Stimulated activated CD4-positive, alpha-beta T cell treated with anti-CD3 and anti-CD28 coated beads, Interleukin-4, amount 100 ng/mL, for 1 hour (primary cell): ENCODE results near the gene ADAM23.

ENCODE experiments used
- DNase-seq: peaks from one replicate; pipeline ENCODE4 v3.0.0-alpha.2; 2020

Gene ADAM23

DNA sequence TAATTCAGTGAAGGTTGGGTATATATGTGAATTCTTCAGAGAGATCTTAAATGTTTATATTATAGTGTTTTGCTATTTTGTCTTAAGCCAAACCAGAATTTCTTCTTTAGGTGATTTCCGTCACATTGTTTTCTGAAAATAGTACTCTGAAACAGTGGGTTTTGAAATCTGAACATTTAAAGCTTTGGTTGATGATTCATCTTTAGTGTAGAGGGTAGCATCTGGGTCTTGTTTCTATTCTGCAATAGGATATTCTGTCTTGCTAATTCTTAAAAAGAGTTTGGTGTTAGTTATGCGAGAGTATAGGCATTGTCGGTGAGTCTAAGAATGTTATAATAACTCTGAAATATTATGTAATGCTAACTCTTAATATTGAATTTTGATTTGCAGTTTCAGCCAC lies 129.4 kb downstream of the ADAM23 start:
- no peak for DNase-seq

DNA sequence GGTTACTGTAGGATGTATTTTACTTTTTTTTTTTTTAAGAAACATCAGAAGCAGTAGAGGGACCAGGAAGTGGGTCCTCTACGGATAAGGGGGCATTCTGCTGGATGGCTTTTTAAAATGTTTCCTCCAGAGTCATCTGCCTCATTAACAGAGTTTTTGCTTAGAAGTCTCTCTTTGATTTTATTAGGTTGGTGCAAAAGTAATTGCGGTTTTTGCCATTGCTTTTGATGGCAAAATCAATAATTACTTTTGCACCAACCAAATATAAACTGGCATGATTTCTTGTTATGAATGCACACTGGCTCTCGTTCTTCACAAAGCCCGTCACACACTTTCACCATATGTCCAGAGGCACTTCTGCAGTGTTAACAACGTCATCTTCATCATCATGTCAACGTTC lies 130.5 kb downstream of the ADAM23 start:
- no peak for DNase-seq

- no peak for DNase-seq
These were observed 141.2 kb downstream of the ADAM23 start for GRCh38 chr2:206584323-206585116.

GRCh38 chr2:206585335-206585734 lies 142.0 kb downstream of the ADAM23 start:
- DNase-seq: no peak

DNA sequence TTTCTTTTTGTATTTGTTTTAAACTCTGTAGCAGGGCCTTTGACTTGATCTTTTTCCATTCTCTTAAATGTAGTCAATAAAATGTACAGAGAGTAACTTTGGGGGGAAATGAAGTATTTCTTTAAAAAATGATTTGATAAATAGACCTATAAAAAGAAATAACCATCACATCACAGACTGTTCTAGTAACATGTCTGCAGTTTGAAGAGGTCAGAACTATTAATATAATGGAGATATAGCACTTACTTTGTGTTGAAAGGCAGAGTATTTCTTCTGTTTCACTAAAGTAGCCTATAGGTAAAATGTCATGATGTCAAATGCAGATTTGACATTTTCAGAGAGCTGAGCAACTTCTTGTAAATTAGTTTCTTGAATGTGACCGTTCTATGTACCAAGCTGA lies 143.3 kb downstream of the ADAM23 start:
- no peak for DNase-seq

DNA sequence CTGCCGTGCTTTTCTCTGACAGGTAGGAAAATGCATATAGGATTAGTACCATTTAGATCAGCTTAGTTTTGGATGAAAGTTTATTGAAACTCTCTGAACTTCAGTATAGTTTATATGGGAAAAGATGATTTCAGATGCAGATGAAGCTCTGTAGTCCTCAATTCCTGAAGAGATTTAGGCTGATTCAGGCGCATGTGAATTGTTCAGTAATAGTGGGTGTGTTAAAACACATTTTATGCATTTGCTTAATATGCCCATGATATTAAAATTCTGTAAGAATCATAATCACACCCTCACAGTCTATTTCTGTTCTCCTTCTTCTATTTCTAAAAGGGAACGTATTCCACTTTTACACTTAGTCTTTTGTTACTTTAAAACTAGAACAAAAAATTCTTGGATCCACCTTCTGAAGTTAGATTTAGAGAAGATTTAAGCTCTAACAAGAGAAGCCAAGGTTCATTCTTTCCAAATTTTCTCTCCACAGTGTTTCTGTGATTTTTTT lies 154.4 kb downstream of the ADAM23 start:
- no peak for DNase-seq

DNA sequence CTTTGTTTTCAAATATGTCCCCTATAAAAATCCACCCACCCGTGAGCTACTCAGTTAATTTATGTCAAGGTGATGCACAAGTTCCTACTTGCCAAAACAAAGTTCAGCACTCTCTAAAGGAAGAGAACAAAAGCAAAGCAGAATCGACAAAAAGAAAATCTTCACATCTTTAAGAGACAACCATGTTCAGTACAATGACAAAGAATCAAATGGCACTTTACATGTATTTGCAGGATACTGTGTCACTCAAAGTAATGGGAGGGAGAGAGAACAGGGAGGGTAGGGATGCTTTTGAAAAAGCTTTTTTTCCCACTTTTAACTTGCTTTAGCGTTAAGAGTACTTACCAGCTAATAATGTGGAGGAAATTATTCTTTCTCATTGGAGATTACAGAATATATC lies 159.9 kb downstream of the ADAM23 start:
- no peak for DNase-seq

GRCh38 chr2:206610451-206610850 lies 167.1 kb downstream of the ADAM23 start:
- DNase-seq: no peak

DNA sequence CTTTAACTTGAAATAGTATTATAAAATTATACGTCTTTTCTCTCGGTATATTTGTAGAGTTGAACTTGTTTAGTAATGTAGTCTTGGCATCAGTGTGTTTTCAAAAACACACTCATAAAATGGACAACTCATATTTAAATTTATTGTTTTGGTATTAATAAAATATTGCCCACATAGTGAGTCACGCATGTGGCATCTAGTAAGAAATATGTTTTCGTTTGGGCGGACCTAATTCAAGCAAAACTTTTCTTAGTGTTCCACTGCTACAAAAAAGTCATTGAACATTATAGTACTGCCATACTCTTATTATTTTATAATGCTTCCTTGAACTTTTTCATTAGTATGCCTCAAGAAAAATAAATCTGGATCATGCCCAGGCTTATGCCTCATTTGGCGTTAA lies 167.9 kb downstream of the ADAM23 start:
- no peak for DNase-seq

DNA sequence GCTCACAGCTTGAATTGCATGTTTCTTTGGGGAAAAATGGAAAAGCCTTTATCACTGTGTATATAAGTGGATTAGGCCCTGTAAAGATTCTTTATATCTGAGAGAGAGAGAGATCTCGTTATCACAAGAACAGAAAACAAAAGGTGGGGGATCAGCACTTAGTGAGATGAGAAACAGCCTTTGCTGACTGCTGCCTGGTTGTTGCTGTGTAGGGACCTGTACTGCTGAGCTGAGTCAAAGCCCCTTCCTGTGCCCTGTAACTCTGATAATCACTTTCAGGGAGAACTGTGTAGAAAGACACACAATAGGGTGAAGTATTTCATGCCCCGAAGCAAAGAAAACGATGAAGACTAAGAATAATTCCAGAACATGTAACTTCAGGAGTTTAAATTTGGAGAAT lies 168.4 kb downstream of the ADAM23 start:
- DNase-seq: no peak

GRCh38 chr2:206614811-206615210 lies 171.5 kb downstream of the ADAM23 start:
- DNase-seq: no peak

DNA sequence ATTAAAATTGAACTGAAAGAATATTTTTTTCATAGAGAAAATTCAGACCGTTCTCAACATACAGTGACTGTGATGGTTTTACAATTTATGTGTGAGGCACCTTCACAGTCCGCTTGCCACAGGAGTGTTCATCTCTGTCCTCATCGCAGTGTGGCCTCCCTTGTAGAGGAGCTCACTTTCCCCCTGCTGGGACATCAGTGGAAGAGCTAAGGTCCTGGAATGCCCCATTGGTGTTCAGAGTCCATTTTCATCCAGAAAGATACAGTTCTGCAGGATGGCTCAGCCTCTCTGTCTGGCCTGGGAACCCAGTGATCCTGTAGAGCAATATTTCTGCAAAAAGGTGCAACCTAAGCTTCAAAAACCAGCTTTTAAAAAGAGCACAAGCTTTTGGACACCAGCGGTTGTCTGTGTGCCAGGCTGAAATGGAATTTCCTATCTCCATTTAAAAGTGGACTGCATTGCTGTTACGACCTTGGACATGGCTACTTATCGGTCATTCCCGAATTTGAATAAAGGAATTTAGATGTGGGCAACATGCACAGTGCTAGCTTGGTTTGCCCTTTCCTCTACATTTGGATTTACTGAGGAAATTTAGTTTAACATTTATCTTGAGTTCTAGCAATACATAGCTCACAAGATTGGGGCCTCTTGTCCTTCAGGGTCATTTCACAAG lies 172.2 kb downstream of the ADAM23 start:
- DNase-seq: no peak

DNA sequence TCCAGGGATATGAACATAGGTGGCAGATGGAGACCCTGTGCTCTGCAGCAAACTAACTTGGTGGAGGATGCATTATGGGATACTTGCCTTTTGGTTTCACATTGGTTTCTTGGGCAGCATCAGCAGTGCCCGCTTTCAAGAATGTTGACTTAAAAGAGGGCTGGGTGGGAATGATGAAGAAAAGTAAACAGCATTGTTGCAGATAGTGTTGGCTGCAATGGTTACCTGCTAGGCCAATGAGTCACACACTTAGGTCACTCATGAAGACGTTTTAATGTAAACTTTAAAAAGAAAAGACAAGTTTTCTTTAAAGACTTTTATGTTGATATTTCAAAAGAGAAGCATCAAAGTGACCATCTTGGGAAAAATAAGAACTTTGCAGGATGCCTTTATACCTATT lies 172.8 kb downstream of the ADAM23 start:
- no peak for DNase-seq

DNA sequence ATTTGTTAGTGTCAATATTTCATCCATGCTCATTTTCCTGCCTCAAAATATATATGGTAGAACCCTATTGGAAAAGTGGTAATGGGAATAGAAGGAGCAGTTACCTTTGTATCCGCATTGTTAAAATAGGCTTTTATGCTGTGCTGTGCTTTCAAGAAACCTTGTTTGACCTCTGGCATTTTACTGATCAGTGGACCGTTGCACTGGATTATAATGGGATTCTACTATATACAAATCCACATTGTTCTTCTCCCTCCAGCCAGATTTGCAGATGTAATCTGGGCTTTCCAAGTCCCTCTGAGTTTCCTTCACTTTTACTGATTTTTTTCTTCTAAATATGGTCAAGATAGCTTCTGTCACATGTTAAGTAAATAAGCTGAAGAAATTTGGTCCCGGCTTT lies 175.7 kb downstream of the ADAM23 start:
- no peak for DNase-seq

DNA sequence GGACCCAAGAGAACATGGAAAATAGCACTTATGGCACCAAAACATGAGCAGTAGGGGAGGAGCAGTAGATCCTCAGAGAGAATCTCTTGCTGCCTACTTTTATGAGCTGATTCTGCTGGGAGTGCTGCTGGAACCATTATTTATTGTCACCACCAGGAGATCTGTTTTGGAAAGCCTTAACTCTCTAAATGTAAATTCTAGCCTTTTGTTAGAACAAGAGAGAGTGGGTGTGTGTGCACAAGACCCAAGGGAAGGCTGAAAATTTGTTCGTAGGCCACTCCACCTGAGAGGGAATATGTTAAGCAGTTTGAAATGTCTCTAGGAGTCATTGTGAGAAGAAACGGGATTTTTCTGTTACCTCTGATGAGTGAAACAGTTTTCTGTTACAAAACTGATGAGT lies 182.8 kb downstream of the ADAM23 start:
- no peak for DNase-seq

DNA sequence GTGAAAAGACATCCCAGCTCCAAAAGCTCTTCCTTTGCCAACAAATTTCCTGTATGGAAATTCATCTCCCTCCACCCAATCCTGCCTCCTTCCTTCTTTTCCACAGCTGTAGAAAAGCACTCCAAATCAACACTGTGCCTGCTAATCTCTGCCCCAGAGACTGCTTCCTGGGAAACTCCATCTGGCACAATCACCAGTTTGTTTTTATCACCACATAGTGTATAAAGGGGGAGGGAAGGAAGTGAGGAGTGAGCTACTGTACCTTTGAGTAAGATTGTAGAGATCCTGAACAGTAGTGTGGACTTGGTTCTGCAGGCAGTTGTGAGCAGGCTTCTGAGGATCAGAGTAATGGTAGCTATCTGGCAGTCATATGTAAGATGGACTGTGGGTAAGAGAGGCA lies 184.3 kb downstream of the ADAM23 start:
- no peak for DNase-seq

DNA sequence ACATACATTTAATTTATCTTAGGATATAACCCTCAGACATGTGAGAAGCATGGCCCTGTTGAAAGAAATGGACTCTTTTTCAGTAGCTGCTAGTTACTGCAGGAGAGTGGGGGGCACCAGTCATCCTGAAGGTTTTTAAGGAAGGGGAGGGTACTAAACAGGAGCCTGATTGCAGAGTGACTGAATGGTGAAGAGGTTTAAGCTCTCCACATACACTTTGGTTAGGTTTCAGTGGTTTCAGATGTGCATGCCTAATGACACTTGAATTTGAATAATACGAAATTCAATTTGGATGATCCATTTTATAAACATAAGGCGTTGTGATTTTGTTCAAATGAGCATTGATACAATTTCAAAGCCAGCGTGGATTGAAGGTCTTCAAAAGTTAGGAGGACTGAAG lies 188.0 kb downstream of the ADAM23 start:
- no peak for DNase-seq

- no peak for DNase-seq
These were observed 191.7 kb downstream of the ADAM23 start for GRCh38 chr2:206635015-206635414.

GRCh38 chr2:206639636-206640035 lies 196.3 kb downstream of the ADAM23 start:
- DNase-seq: no peak

DNA sequence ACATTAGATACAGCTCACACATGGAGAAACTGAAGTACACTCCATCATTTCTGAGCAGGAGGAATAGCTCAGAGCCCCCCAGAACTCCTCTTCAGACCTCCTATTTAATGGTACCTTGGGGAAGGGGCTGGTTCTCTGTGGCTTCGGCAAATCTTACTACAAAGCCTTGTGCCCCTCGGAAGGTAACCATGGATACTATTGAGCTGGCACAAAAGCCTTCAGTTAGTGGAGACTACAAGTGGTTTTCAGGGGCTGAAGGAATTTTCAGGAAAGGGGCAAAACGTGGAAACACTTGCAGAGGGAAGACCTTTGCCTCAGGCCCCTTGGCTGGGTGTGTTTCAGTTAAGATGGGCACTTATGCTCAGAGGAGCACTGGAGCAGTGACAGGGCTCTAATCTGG lies 197.9 kb downstream of the ADAM23 start:
- no peak for DNase-seq

GRCh38 chr2:206642075-206643025 lies 199.0 kb downstream of the ADAM23 start, which contains the start of gene FAM237A:
Gene FAM237A, plus strand, starts transcription at chr2:206642487. Its CDS starts 1,750 bp downstream, at chr2:206644237.
- no peak for DNase-seq

DNA sequence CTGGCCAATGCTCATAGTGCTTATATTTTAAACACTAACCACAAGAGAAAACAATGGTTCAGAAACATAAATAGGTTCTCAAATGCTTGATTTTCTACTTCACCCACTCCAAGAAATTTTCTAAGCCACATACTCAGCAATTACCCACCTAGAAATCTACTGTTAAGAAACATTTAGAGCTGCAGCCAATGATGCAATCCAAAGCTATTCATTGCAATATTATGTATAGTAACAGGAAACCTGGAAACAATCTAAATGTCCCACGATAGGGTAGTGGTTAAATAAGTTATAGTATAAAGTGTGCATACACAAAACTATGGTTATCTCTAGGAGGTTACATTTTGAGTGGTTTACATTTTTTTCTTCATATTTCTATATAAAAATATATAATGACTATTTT lies 204.7 kb downstream of the ADAM23 start:
- DNase-seq: no peak

- DNase-seq: no peak
These were observed 213.8 kb downstream of the ADAM23 start for GRCh38 chr2:206657087-206657486.
